ENCODE results near the gene RNF215.

The RNF215 gene

DNA sequence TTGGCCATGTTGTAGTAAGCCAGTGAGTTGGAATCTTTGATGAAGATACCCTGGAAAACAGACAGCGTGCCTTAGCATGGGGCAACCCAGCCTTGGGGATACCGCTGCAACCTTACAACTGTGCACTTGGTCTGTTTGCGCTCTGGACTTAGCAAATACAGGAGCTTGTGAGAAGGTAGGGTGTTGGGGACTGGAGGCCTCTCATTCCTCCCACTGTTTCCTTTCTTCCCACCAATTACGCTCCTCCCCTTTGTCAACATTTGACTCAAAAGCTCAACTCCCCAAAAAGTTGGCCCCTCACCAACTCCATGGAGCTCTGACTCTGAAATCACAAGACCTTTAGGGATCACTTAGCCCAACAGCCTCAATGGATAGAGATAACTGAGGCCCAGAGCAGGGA is 52.6 kb downstream of the RNF215 start:
- H3K4me1 ChIP-seq (ENCODE audit: control insufficient read depth in 1 of 2, insufficient read depth in 1 of 2, low read depth in 1 of 2, low read length in 1 of 2), result no peaks in the 10 kb centered on the region
- H3K27me3 ChIP-seq, result no peaks in the 10 kb centered on the region
- peaks cover 98% of the 10 kb centered on the region for H3K36me3 ChIP-seq
- H3K4me3 ChIP-seq (ENCODE audit: low read depth in 1 of 2, low read length in 1 of 2), result no peak overlapping the region
- TF ChIP-seq, protein P1, sequence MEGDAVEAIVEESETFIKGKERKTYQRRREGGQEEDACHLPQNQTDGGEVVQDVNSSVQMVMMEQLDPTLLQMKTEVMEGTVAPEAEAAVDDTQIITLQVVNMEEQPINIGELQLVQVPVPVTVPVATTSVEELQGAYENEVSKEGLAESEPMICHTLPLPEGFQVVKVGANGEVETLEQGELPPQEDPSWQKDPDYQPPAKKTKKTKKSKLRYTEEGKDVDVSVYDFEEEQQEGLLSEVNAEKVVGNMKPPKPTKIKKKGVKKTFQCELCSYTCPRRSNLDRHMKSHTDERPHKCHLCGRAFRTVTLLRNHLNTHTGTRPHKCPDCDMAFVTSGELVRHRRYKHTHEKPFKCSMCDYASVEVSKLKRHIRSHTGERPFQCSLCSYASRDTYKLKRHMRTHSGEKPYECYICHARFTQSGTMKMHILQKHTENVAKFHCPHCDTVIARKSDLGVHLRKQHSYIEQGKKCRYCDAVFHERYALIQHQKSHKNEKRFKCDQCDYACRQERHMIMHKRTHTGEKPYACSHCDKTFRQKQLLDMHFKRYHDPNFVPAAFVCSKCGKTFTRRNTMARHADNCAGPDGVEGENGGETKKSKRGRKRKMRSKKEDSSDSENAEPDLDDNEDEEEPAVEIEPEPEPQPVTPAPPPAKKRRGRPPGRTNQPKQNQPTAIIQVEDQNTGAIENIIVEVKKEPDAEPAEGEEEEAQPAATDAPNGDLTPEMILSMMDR (IDR thresholded peaks at IDR 0.05), result no peak
- H3K27ac ChIP-seq, result no peak overlapping the region
- H3K9me3 ChIP-seq, result no peaks in the 10 kb centered on the region

DNA sequence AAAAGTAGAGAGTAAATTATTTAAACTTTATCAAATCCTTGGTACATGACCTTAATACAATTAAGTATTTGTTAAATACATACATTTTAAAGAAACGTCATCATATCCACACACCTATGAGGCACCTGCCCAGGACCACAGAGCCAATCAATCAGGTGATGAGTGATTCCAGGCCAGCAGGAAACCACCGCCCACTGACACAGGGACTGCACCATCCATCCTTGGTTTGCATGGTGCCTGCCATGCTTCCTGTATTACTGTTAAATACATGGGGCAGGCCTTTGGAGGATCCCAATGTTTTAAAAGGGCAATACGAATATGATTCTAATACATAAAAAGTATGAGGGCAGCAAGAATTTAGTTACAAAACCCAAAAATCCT is 53.5 kb downstream of the RNF215 start:
- Histone ChIP-seq H3K9me3 (no peaks in the 10 kb centered on the region), H3K36me3 (peaks cover 95% of the 10 kb centered on the region), H3K4me1 (ENCODE audit: control insufficient read depth in 1 of 2, insufficient read depth in 1 of 2, low read depth in 1 of 2, low read length in 1 of 2) (no peaks in the 10 kb centered on the region), H3K27ac (no peak overlapping the region), H3K27me3 (no peaks in the 10 kb centered on the region), H3K4me3 (ENCODE audit: low read depth in 1 of 2, low read length in 1 of 2) (no peak overlapping the region)
- TF ChIP-seq, protein P1 (IDR thresholded peaks at IDR 0.05), result no peak

DNA sequence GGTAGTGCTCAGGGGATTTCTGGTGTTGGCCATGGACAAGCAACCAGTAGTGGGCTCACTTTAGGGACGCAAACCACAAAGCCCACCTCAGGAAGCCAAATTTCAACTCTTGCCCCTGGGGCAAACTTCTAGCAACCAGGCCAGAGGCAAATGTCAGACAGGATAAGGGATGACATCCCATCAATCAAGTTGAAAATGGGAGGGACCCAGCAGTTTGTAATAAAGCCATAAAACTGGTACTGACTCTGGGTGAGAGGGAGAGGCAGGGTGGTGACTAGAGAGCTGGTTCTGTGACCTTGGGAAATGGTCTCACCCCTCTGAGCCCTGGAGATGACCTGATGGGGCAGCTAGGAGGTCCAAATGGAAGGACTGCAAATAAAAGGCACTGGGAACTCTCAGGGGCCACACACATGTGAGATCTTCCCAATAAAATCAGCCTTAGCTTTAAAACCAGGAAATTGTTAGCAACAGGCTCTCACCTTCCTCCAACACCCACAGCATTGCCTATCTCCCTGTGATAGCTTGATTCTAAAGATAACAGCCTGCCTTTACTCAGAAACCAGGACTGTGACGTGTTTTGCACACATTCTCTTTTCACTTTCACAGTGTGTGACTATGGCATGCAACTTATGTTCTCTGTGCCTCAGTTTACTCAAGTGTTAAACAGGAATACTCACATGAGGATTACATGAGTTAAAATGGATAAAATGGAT is 54.1 kb downstream of the RNF215 start:
- no peaks in the 10 kb centered on the region for H3K27me3 ChIP-seq
- H3K4me1 ChIP-seq (ENCODE audit: control insufficient read depth in 1 of 2, insufficient read depth in 1 of 2, low read depth in 1 of 2, low read length in 1 of 2), result no peaks in the 10 kb centered on the region
- peaks cover 90% of the 10 kb centered on the region for H3K36me3 ChIP-seq
- H3K9me3 ChIP-seq, result no peaks in the 10 kb centered on the region
- peak overlapping the region; percentile 15 for H3K27ac ChIP-seq
- TF ChIP-seq, protein P1 (IDR thresholded peaks at IDR 0.05), result no peak
- no peak overlapping the region for H3K4me3 ChIP-seq (ENCODE audit: low read depth in 1 of 2, low read length in 1 of 2)

DNA sequence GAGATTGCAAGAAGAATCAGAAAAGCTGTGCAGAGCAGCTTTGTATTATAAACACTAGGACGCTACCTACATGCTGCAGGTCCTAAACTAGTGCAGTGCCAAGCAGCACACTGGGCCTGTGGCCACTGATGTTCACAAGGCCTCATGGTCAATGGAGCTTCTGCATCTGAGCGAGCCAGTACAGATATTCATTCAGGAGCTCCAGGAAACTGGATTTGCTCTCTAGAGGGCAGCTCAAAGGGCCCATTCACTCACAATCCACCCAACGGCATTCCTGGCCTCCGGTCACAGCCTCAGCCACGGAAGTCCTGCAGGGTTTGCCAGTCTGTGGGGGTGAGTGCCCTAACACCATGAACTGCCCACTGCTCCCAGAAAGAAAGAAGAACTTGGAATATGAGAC is 54.7 kb downstream of the RNF215 start:
- H3K27me3 ChIP-seq, result no peaks in the 10 kb centered on the region
- no peak overlapping the region for H3K4me3 ChIP-seq (ENCODE audit: low read depth in 1 of 2, low read length in 1 of 2)
- TF ChIP-seq, protein P1 (IDR thresholded peaks at IDR 0.05), result no peak
- peaks cover 0 to 2% of the 10 kb centered on the region in 2 experiments for H3K4me1 ChIP-seq (ENCODE audit: control insufficient read depth in 1 of 2, insufficient read depth in 1 of 2, low read depth in 1 of 2, low read length in 1 of 2)
- peaks cover 84% of the 10 kb centered on the region for H3K36me3 ChIP-seq
- H3K9me3 ChIP-seq, result no peaks in the 10 kb centered on the region
- H3K27ac ChIP-seq, result peak overlapping the region; percentile 15
